ENCODE results near the gene PDLIM1.
"Not testable (repeated sequence)": the region's sequence is repeated elsewhere in the genome, so short reads cannot be mapped to it uniquely, and the experiment has no call there.

The PDLIM1 gene

GRCh38 chr10:95262763-95263518 lies 27.9 kb downstream of the PDLIM1 start:
- DNase-seq, result no peak

GRCh38 chr10:95261926-95262325 lies 28.9 kb downstream of the PDLIM1 start:
- DNase-seq, result no peak

GRCh38 chr10:95260909-95261552 lies 29.8 kb downstream of the PDLIM1 start:
- no peak for DNase-seq

- no peak for DNase-seq
Observed at GRCh38 chr10:95260397-95260881, 30.4 kb downstream of the PDLIM1 start.

- DNase-seq, result no peak
Observed at GRCh38 chr10:95257849-95258248, 33.0 kb downstream of the PDLIM1 start.

- no peak for DNase-seq
Observed at GRCh38 chr10:95256268-95256667, 34.5 kb downstream of the PDLIM1 start.

- no peak for DNase-seq
Observed at GRCh38 chr10:95254629-95255028, 36.2 kb downstream of the PDLIM1 start.

GRCh38 chr10:95253686-95254085 lies 37.1 kb downstream of the PDLIM1 start:
- DNase-seq, result no peak

- no peak for DNase-seq
Observed at GRCh38 chr10:95253007-95253406, 37.8 kb downstream of the PDLIM1 start.

- no peak for DNase-seq
Observed at GRCh38 chr10:95250856-95251255, 39.9 kb downstream of the PDLIM1 start.

- no peak for DNase-seq
Observed at GRCh38 chr10:95249467-95249866, 41.3 kb downstream of the PDLIM1 start.

GRCh38 chr10:95248989-95249388 lies 41.8 kb downstream of the PDLIM1 start:
- no peak for DNase-seq

GRCh38 chr10:95247881-95248583 lies 42.8 kb downstream of the PDLIM1 start:
- no peak for DNase-seq

GRCh38 chr10:95247200-95247880 lies 43.5 kb downstream of the PDLIM1 start:
- DNase-seq, result no peak

- DNase-seq, result peak; percentile 47
Observed at GRCh38 chr10:95246582-95247051, 44.2 kb downstream of the PDLIM1 start.

GRCh38 chr10:95245425-95246055 lies 45.3 kb downstream of the PDLIM1 start:
- no peak for DNase-seq

GRCh38 chr10:95244152-95244551 lies 46.7 kb downstream of the PDLIM1 start:
- DNase-seq, result no peak

GRCh38 chr10:95243318-95243617 lies 47.5 kb downstream of the PDLIM1 start:
- DNase-seq, result no peak

- no peak for DNase-seq
Observed at GRCh38 chr10:95242581-95243317, 48.1 kb downstream of the PDLIM1 start.

- DNase-seq, result no peak
Observed at GRCh38 chr10:95241533-95241932, 49.3 kb downstream of the PDLIM1 start.

- DNase-seq, result no peak
Observed at GRCh38 chr10:95240811-95241210, 50.0 kb downstream of the PDLIM1 start.

- not testable (repeated sequence) for DNase-seq
Observed at GRCh38 chr10:95240096-95240495, 50.7 kb downstream of the PDLIM1 start.

Measured in effector CD4-positive, alpha-beta T cell (primary cell).